Body of pancreas (tissue), 4 donors: ENCODE measurements around the gene TOGARAM2. TPM values are rescaled to one million over a fixed set of nuclear protein-coding genes. Genes with fewer than 3 reads are reported as not detected.

Source experiments
- ATAC-seq: fragments of 150-250 bp; one replicate; pipeline ENCODE4 v1.9.1; 2016
- DNase-seq, 4 donors: peaks; one replicate each; pipeline ENCODE4 v3.0.0-alpha.2; 2019
- H3K27ac ChIP-seq, 4 donors: fragments of 200-600 bp; sonication (generic); 1 replicate in 3 of 4; 2 replicates in 1 of 4; pipeline versions ENCODE4 v1.5.1 to v1.6.1; 2016 to 2019; ENCODE audit warnings: mild to moderate bottlenecking in 1 of 4, mixed read lengths in 1 of 4, moderate library complexity in 1 of 4
- H3K27me3 ChIP-seq, 2 donors: fragments of 200-600 bp; sonication (generic); one replicate each; pipeline ENCODE4 v1.6.0; 2016; ENCODE audit warnings: mild to moderate bottlenecking in 1 of 2
- H3K36me3 ChIP-seq, 2 donors: fragments of 200-600 bp; sonication (generic); replicated peaks in 1 of 2; 2 replicates each; pipeline ENCODE4 v1.5.1; 2016; ENCODE audit warnings: low read depth in 2 of 2; ENCODE audit not compliant: insufficient read depth in 1 of 2
- H3K4me1 ChIP-seq: fragments of 200-600 bp; sonication (generic); one replicate; pipeline ENCODE4 v1.6.0; 2016
- H3K4me3 ChIP-seq, 2 donors: fragments of 200-600 bp; sonication (generic); 1 replicate in 1 of 2; 2 replicates in 1 of 2; pipeline ENCODE4 v1.5.1; 2016 to 2019
- H3K9me3 ChIP-seq, 3 donors: fragments of 200-600 bp; sonication (generic); 1 replicate in 2 of 3; 2 replicates in 1 of 3; pipeline ENCODE4 v1.5.1; 2016
- CTCF ChIP-seq, 7 experiments: fragments of 450-650 bp in 4 of 7; fragments of 200-600 bp in 3 of 7; sonication (generic) in 3 of 7; IDR thresholded peaks; one replicate each; pipeline ENCODE4 v1.5.1; 2016 to 2019; ENCODE audit warnings: antibody characterized with exemption in 7 of 7
- POLR2A ChIP-seq, 3 donors: fragments of 450-650 bp; IDR thresholded peaks; one replicate each; pipeline ENCODE4 v1.6.1; 2016; ENCODE audit warnings: antibody characterized with exemption in 3 of 3, mild to moderate bottlenecking in 2 of 3
- WGBS, 2 donors: methylation state at CpG; one replicate each; pipeline ENCODE4 v1.1.5; 2017; 5-methylcytosine and 5-hydroxymethylcytosine counted together
- intact Hi-C: fragments of 100-400 bp; cut with DNase I; formaldehyde crosslinking; loops from one replicate; pipeline ENCODE4 v1.15.1; 2023
- total RNA-seq, 2 donors: library from RNA; depleted of rRNA; stranded (reverse); fragments of >200 nt; gene quantifications; one replicate each; pipeline ENCODE4 v1.1.0, GENCODE V29; 2016

TOGARAM2 gene
- total RNA-seq, 2 donors from 2014 or later: 0.26 TPM; not detected in 1

GRCh38 chr2:29035016-29035745, 54.1 kb downstream of the TOGARAM2 start:
- H3K4me1 ChIP-seq: no peaks in the 10 kb centered on the region
- DNase-seq (no peak), ATAC-seq (no peak)
- H3K27me3 ChIP-seq: no peaks in the 10 kb centered on the region
- H3K9me3 ChIP-seq: no peaks in the 10 kb centered on the region
- 85 to 86% methylated on average over 5 to 17 of the region's 17 CpGs for WGBS, 2 donors
- TF ChIP-seq CTCF (IDR thresholded peaks at IDR 0.05): no peak
- no peak for TF ChIP-seq POLR2A (IDR thresholded peaks at IDR 0.05)
- no peaks in the 10 kb centered on the region for H3K36me3 ChIP-seq
- H3K27ac ChIP-seq: no peak overlapping the region
- H3K4me3 ChIP-seq: no peak overlapping the region
- intact Hi-C loops: no loop called here

GRCh38 chr2:29039718-29040480, 58.8 kb downstream of the TOGARAM2 start:
- no peak overlapping the region for H3K4me3 ChIP-seq
- no peak overlapping the region for H3K27ac ChIP-seq
- peaks cover 9% of the 10 kb centered on the region for H3K4me1 ChIP-seq
- no peaks in the 10 kb centered on the region for H3K36me3 ChIP-seq
- H3K9me3 ChIP-seq: no peaks in the 10 kb centered on the region
- intact Hi-C loops: no loop called here
- WGBS, 2 donors: 75 to 78% methylated on average over 4 of the region's 4 CpGs
- TF ChIP-seq POLR2A (IDR thresholded peaks at IDR 0.05): no peak
- no peak for ATAC-seq
- H3K27me3 ChIP-seq: no peaks in the 10 kb centered on the region
- DNase-seq: no peak

GRCh38 chr2:29040552-29040951, 59.5 kb downstream of the TOGARAM2 start:
- no peaks in the 10 kb centered on the region for H3K9me3 ChIP-seq
- 74 to 78% methylated on average over 6 of the region's 6 CpGs for WGBS, 2 donors
- intact Hi-C loops: no loop called here
- H3K36me3 ChIP-seq: no peaks in the 10 kb centered on the region
- ATAC-seq (no peak), DNase-seq (no peak)
- no peak overlapping the region for H3K27ac ChIP-seq
- H3K4me3 ChIP-seq: no peak overlapping the region
- TF ChIP-seq POLR2A (IDR thresholded peaks at IDR 0.05): no peak
- TF ChIP-seq CTCF (IDR thresholded peaks at IDR 0.05): no peak
- H3K27me3 ChIP-seq: no peaks in the 10 kb centered on the region
- H3K4me1 ChIP-seq: peaks cover 9% of the 10 kb centered on the region

- Histone ChIP-seq H3K9me3 (no peaks in the 10 kb centered on the region), H3K4me1 (peaks cover 9% of the 10 kb centered on the region), H3K36me3 (no peaks in the 10 kb centered on the region), H3K27me3 (no peaks in the 10 kb centered on the region), H3K4me3 (no peak overlapping the region), H3K27ac (no peak overlapping the region)
- 76 to 92% methylated on average over 9 of the region's 9 CpGs for WGBS, 2 donors
- TF ChIP-seq POLR2A (IDR thresholded peaks at IDR 0.05): no peak
- no peak for TF ChIP-seq CTCF (IDR thresholded peaks at IDR 0.05)
- DNase-seq: no peak
- intact Hi-C loops: no loop called here
- ATAC-seq: no peak
Measured at GRCh38 chr2:29041161-29041660, 60.1 kb downstream of the TOGARAM2 start.

- WGBS, 2 donors: 30 to 34% methylated on average over 9 of the region's 9 CpGs
- Histone ChIP-seq H3K27me3 (no peaks in the 10 kb centered on the region), H3K36me3 (no peaks in the 10 kb centered on the region), H3K9me3 (no peaks in the 10 kb centered on the region), H3K4me3 (no peak overlapping the region), H3K27ac (no peak overlapping the region), H3K4me1 (peaks cover 9% of the 10 kb centered on the region)
- DNase-seq (peak; percentile 21 to 62 (median 50)), ATAC-seq (peak; percentile 55)
- intact Hi-C loops: no loop called here
- TF ChIP-seq POLR2A (IDR thresholded peaks at IDR 0.05) (no peak), CTCF (IDR thresholded peaks at IDR 0.05) (no peak)
Measured at GRCh38 chr2:29042561-29043075, 61.5 kb downstream of the TOGARAM2 start.
